ENCODE data around the gene LCE2B. TPM values are rescaled to one million over a fixed set of nuclear protein-coding genes. Genes with fewer than 3 reads are reported as not detected.
"Not testable (repeated sequence)": the region's sequence is repeated elsewhere in the genome, so short reads cannot be mapped to it uniquely, and the experiment has no call there.

Gene LCE2B
- total RNA-seq, 1 donor from 2014 or later: not detected

DNA sequence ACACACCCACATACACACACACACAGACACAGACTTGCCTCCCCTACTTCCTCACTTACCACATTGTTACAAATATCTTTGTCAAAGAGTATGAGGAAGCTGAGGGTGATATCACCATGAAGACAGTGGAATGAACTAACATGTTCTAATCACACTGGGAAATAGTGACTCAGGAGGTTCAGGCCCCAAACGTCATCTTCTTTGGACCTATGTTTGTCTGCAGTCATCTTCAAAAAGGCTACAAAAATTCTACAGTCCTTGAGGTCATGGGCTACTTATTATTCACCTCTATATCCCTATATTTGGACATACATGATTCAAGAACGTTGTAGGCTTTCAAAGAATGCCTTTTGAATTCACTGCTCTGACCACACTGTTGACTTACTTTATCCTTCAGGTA, 12.9 kb upstream of the LCE2B start:
- Histone ChIP-seq H4K20me1 (ENCODE audit: insufficient read depth, low read length) (no peaks in the 10 kb centered on the region), H3K36me3 (ENCODE audit: insufficient read depth, low read length) (no peaks in the 10 kb centered on the region), H3K79me2 (ENCODE audit: insufficient read depth, low read length) (no peaks in the 10 kb centered on the region), H3K27ac (ENCODE audit: low read depth, low read length) (no peak overlapping the region), H3K4me3 (ENCODE audit: insufficient read depth, low read depth, low read length) (no peak overlapping the region), H3K9ac (ENCODE audit: low read length) (no peak overlapping the region), H2AFZ (ENCODE audit: low read depth, low read length) (no peak overlapping the region), H3K4me1 (ENCODE audit: insufficient read depth, low read length) (no peaks in the 10 kb centered on the region), H3K9me3 (ENCODE audit: insufficient read depth, low read depth, low read length) (no peaks in the 10 kb centered on the region), H3K27me3 (ENCODE audit: insufficient read depth, low read length) (no peaks in the 10 kb centered on the region), H3K4me2 (ENCODE audit: low read length) (no peak overlapping the region)
- TF ChIP-seq, protein P1, sequence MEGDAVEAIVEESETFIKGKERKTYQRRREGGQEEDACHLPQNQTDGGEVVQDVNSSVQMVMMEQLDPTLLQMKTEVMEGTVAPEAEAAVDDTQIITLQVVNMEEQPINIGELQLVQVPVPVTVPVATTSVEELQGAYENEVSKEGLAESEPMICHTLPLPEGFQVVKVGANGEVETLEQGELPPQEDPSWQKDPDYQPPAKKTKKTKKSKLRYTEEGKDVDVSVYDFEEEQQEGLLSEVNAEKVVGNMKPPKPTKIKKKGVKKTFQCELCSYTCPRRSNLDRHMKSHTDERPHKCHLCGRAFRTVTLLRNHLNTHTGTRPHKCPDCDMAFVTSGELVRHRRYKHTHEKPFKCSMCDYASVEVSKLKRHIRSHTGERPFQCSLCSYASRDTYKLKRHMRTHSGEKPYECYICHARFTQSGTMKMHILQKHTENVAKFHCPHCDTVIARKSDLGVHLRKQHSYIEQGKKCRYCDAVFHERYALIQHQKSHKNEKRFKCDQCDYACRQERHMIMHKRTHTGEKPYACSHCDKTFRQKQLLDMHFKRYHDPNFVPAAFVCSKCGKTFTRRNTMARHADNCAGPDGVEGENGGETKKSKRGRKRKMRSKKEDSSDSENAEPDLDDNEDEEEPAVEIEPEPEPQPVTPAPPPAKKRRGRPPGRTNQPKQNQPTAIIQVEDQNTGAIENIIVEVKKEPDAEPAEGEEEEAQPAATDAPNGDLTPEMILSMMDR (IDR thresholded peaks at IDR 0.05; ENCODE audit: insufficient read depth, low read depth, low read length): no peak
- TF ChIP-seq EZH2 (IDR thresholded peaks at IDR 0.05; ENCODE audit: insufficient read depth, low read length): no peak
- Mint-ChIP-seq H3K36me3 (ENCODE audit: low read depth, unreplicated experiment) (no peaks in the 10 kb centered on the region), H3K4me1 (ENCODE audit: low read depth, unreplicated experiment) (no peaks in the 10 kb centered on the region), H3K4me3 (ENCODE audit: unreplicated experiment) (no peak overlapping the region), H3K9me3 (ENCODE audit: unreplicated experiment) (no peaks in the 10 kb centered on the region), H3K27ac (ENCODE audit: unreplicated experiment) (no peak overlapping the region), H3K27me3 (ENCODE audit: low read depth, unreplicated experiment) (peaks cover 14% of the 10 kb centered on the region)
- no peak for DNase-seq (ENCODE audit: low read depth)
- no peak for FAIRE-seq

DNA sequence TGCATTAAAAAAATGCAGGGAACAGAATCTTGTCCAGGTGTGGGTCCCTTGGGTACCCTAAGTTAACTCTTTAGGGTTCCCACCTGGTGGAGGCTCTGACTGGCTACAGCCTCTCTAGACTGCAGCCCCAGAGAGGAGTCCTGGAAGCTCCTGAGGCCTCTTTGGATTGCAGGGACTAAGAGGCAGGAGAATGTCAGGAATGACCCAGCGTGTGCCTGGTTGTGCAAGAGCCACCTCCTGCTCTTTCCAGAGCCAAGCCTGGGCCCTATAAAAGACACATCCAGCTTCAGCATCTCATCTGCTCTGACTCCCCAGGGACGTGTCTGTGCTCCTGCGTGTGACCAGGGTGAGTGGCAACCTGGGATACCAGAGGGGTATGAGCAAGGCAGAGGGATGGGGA, 10.9 kb upstream of the LCE2B start, which contains the start of gene LCE2C:
Gene LCE2C, plus strand, starts transcription at position 297 of the 400 bp plus-strand sequence. CDS start 737 bp downstream, outside the sequence.
- not testable (repeated sequence) for FAIRE-seq; H2AFZ ChIP-seq (ENCODE audit: low read depth, low read length); H3K4me1 Mint-ChIP-seq (ENCODE audit: low read depth, unreplicated experiment); H3K9ac ChIP-seq (ENCODE audit: low read length); H3K9me3 Mint-ChIP-seq (ENCODE audit: unreplicated experiment); H3K4me3 Mint-ChIP-seq (ENCODE audit: unreplicated experiment); H3K27ac ChIP-seq (ENCODE audit: low read depth, low read length); H3K27ac Mint-ChIP-seq (ENCODE audit: unreplicated experiment); H3K36me3 ChIP-seq (ENCODE audit: insufficient read depth, low read length); H4K20me1 ChIP-seq (ENCODE audit: insufficient read depth, low read length); DNase-seq (ENCODE audit: low read depth); H3K36me3 Mint-ChIP-seq (ENCODE audit: low read depth, unreplicated experiment); H3K4me2 ChIP-seq (ENCODE audit: low read length); H3K9me3 ChIP-seq (ENCODE audit: insufficient read depth, low read depth, low read length); H3K4me1 ChIP-seq (ENCODE audit: insufficient read depth, low read length); H3K4me3 ChIP-seq (ENCODE audit: insufficient read depth, low read depth, low read length); H3K27me3 ChIP-seq (ENCODE audit: insufficient read depth, low read length); H3K79me2 ChIP-seq (ENCODE audit: insufficient read depth, low read length)
- H3K27me3 Mint-ChIP-seq (ENCODE audit: low read depth, unreplicated experiment): peaks cover 18% of the 10 kb centered on the region

DNA sequence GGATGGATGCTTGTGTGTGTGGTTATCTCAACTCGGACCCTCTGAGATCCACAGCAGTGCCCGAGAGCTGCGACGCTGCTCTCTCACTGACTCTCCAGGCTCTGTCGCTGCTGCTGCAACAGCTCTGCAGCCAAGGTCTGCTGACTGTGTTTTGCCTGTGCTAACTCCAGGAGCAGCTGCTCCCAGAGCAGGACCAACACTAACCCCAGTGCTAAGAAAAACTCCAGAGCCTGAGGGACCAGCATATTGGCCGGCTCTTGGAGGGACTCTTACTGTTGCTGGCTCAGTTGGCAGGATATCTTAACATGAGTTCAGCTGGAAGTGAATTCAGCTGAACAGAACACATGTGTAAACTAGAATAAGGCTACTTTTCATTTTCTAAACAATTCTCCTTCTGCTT, 6.5 kb upstream of the LCE2B start:
- TF ChIP-seq EZH2 (IDR thresholded peaks at IDR 0.05; ENCODE audit: insufficient read depth, low read length): no peak
- TF ChIP-seq, protein P1 (IDR thresholded peaks at IDR 0.05; ENCODE audit: insufficient read depth, low read depth, low read length): no peak
- no peaks in the 10 kb centered on the region for H3K4me1 ChIP-seq (ENCODE audit: insufficient read depth, low read length)
- no peaks in the 10 kb centered on the region for H3K9me3 Mint-ChIP-seq (ENCODE audit: unreplicated experiment)

More for the DNA sequence above, 6.5 kb upstream of the LCE2B start:
- Mint-ChIP-seq H3K27ac (ENCODE audit: unreplicated experiment) (no peak overlapping the region), H3K36me3 (ENCODE audit: low read depth, unreplicated experiment) (no peaks in the 10 kb centered on the region), H3K4me3 (ENCODE audit: unreplicated experiment) (no peak overlapping the region), H3K4me1 (ENCODE audit: low read depth, unreplicated experiment) (no peaks in the 10 kb centered on the region), H3K27me3 (ENCODE audit: low read depth, unreplicated experiment) (peaks cover 18% of the 10 kb centered on the region)
- DNase-seq (ENCODE audit: low read depth) (no peak), FAIRE-seq (no peak)
- Histone ChIP-seq H3K4me2 (ENCODE audit: low read length) (no peak overlapping the region), H3K9ac (ENCODE audit: low read length) (no peak overlapping the region), H3K36me3 (ENCODE audit: insufficient read depth, low read length) (no peaks in the 10 kb centered on the region), H3K79me2 (ENCODE audit: insufficient read depth, low read length) (no peaks in the 10 kb centered on the region), H3K27ac (ENCODE audit: low read depth, low read length) (no peak overlapping the region), H3K27me3 (ENCODE audit: insufficient read depth, low read length) (no peaks in the 10 kb centered on the region), H3K4me3 (ENCODE audit: insufficient read depth, low read depth, low read length) (no peak overlapping the region), H4K20me1 (ENCODE audit: insufficient read depth, low read length) (no peaks in the 10 kb centered on the region), H2AFZ (ENCODE audit: low read depth, low read length) (no peak overlapping the region), H3K9me3 (ENCODE audit: insufficient read depth, low read depth, low read length) (no peaks in the 10 kb centered on the region)
